Keratinocyte (primary cell): ENCODE data around the gene TJP2. TPM values are rescaled to one million over a fixed set of nuclear protein-coding genes. Genes with fewer than 3 reads are reported as not detected.
A peak's percentile ranks its signal among the peaks of the same experiment; 100 is the strongest.

Experiments used
- DNase-seq: peaks from one replicate; pipeline ENCODE4 v3.0.0-alpha.2; 2011; ENCODE audit warnings: low read depth, missing footprints, low spot score
- FAIRE-seq: peaks from 2 replicates; lab custom pipeline; 2011; peaks lifted over from hg19 to GRCh38; lab: Jason Lieb, UNC
- H2AFZ ChIP-seq: 2 replicates; pipeline ENCODE4 v1.6.0; 2012; ENCODE audit warnings: low read length, control low read depth, inconsistent platforms; ENCODE audit not compliant: control insufficient read depth
- H3K27ac ChIP-seq: 2 replicates; pipeline ENCODE4 v1.5.1; 2011; ENCODE audit warnings: low read length; ENCODE audit not compliant: control insufficient read depth, insufficient read depth
- H3K27me3 ChIP-seq: 3 replicates; pipeline ENCODE4 v1.6.0; 2011; ENCODE audit warnings: low read length; ENCODE audit not compliant: control insufficient read depth, insufficient read depth; ENCODE audit errors: extremely low read depth
- H3K36me3 ChIP-seq, 2 experiments: 2 replicates in 1 of 2; 3 replicates in 1 of 2; pipeline ENCODE4 v1.5.1; 2011; ENCODE audit warnings: low read length in 2 of 2, mild to moderate bottlenecking in 1 of 2; ENCODE audit not compliant: control insufficient read depth in 2 of 2, insufficient read depth in 2 of 2; ENCODE audit errors: extremely low read depth in 1 of 2
- H3K4me1 ChIP-seq: 3 replicates; pipeline ENCODE4 v1.5.1; 2011; ENCODE audit warnings: low read length; ENCODE audit not compliant: control insufficient read depth, insufficient read depth; ENCODE audit errors: extremely low read depth
- H3K4me2 ChIP-seq: 3 replicates; pipeline ENCODE4 v1.6.0; 2011; ENCODE audit warnings: low read depth, low read length; ENCODE audit not compliant: control insufficient read depth, insufficient read depth; ENCODE audit errors: extremely low read depth
- H3K4me3 ChIP-seq, 3 experiments: fragments of 200-600 bp in 1 of 3; sonication (generic) in 1 of 3; 2 replicates in 2 of 3; 3 replicates in 1 of 3; pipeline ENCODE4 v1.5.1; 2011 to 2016; ENCODE audit warnings: low read length in 3 of 3, mild to moderate bottlenecking in 3 of 3, control low read depth in 2 of 3, inconsistent platforms in 1 of 3, low read depth in 1 of 3, mixed read lengths in 1 of 3, mixed run types in 1 of 3, moderate library complexity in 1 of 3; ENCODE audit not compliant: control insufficient read depth in 2 of 3, insufficient read depth in 2 of 3; ENCODE audit errors: extremely low read depth in 1 of 3
- H3K79me2 ChIP-seq: 2 replicates; pipeline ENCODE4 v1.6.0; 2012; ENCODE audit warnings: low read length; ENCODE audit not compliant: control insufficient read depth, insufficient read depth
- H3K9ac ChIP-seq: 3 replicates; pipeline ENCODE4 v1.6.0; 2011; ENCODE audit warnings: low read length; ENCODE audit not compliant: control insufficient read depth, insufficient read depth; ENCODE audit errors: extremely low read depth
- H3K9me1 ChIP-seq: 3 replicates; pipeline ENCODE4 v1.6.0; 2011; ENCODE audit warnings: low read length; ENCODE audit not compliant: control insufficient read depth, insufficient read depth; ENCODE audit errors: extremely low read depth
- H3K9me3 ChIP-seq: 2 replicates; pipeline ENCODE4 v1.5.1; 2012; ENCODE audit warnings: low read depth, low read length; ENCODE audit not compliant: control insufficient read depth
- H4K20me1 ChIP-seq: 3 replicates; pipeline ENCODE4 v1.6.0; 2011; ENCODE audit warnings: low read length; ENCODE audit not compliant: control insufficient read depth, insufficient read depth; ENCODE audit errors: extremely low read depth
- EZH2 ChIP-seq: IDR thresholded peaks from one replicate; pipeline ENCODE4 v1.6.1; 2012; ENCODE audit warnings: inconsistent platforms, mild to moderate bottlenecking, low read length, moderate library complexity
- dilution Hi-C: fragments of 300-500 bp; cut with MboI; formaldehyde crosslinking; loops from one replicate; pipeline ENCODE4 v1.7.0; 2020; ENCODE audit warnings: low sequenced_read_pairs; ENCODE audit not compliant: extremely low pct_ligation_motif_present
- polyA plus RNA-seq, 5 experiments: library from polyadenylated mRNA; depleted of rRNA in 3 of 5; stranded (reverse) in 3 of 5; stranded (forward) in 1 of 5; unstranded in 1 of 5; fragments of >200 nt; gene quantifications; 1 replicate in 1 of 5; 2 replicates in 3 of 5; 3 replicates in 1 of 5; pipeline versions ENCODE4 v1.2.1 to v1.2.3, GENCODE V29; 2011 to 2012; ENCODE audit warnings: missing spikeins in 2 of 5, low read depth in 1 of 5, low replicate concordance in 1 of 5
- TF ChIP-seq, protein P1 (sequence below), 3 experiments: IDR thresholded peaks in 1 of 3; conservative IDR thresholded peaks in 1 of 3; optimal IDR thresholded peaks in 1 of 3; 2 replicates in 2 of 3; 3 replicates in 1 of 3; pipeline versions ENCODE3 to v1.5.1; 2011; ENCODE audit warnings: low read length in 3 of 3, mild to moderate bottlenecking in 3 of 3, moderate library complexity in 2 of 3, control low read depth in 1 of 3, inconsistent platforms in 1 of 3; ENCODE audit not compliant: insufficient read depth in 2 of 3; ENCODE audit errors: extremely low read depth in 1 of 3

The TJP2 gene
- polyA plus RNA-seq, 1 donor (not counting 4 experiments of a cell fraction or from before 2014, with no cell fraction given), result 74.8 TPM

DNA sequence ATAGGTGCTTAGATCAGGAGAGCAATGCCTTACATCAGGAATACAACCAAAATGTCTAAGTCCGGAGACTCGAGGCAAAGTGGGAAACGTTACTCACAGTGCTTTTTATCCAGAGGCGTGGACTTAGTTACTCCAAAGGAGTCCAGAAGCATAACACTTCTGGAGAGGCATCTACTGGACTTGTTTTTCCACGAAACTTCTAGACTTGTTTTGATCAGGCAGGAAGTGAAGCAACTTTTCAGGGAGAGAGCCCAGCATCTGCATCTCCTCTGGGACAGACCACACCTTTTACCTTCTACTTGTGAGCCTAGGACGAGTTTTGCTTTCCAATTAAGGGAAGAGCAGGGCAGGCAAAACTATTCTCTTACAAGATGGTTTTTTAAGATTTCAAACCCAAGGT is 1.2 kb upstream of the TJP2 start:
- dilution Hi-C loops, result no loop called here
- peak overlapping the region; percentile 100 for H3K27ac ChIP-seq
- FAIRE-seq (no peak), DNase-seq (no peak)
- H3K9me3 ChIP-seq, result no peaks in the 10 kb centered on the region
- no peaks in the 10 kb centered on the region for H3K36me3 ChIP-seq
- H3K9me1 ChIP-seq, result no peaks in the 10 kb centered on the region
- no peak for TF ChIP-seq EZH2
- TF ChIP-seq, protein P1, sequence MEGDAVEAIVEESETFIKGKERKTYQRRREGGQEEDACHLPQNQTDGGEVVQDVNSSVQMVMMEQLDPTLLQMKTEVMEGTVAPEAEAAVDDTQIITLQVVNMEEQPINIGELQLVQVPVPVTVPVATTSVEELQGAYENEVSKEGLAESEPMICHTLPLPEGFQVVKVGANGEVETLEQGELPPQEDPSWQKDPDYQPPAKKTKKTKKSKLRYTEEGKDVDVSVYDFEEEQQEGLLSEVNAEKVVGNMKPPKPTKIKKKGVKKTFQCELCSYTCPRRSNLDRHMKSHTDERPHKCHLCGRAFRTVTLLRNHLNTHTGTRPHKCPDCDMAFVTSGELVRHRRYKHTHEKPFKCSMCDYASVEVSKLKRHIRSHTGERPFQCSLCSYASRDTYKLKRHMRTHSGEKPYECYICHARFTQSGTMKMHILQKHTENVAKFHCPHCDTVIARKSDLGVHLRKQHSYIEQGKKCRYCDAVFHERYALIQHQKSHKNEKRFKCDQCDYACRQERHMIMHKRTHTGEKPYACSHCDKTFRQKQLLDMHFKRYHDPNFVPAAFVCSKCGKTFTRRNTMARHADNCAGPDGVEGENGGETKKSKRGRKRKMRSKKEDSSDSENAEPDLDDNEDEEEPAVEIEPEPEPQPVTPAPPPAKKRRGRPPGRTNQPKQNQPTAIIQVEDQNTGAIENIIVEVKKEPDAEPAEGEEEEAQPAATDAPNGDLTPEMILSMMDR (optimal IDR thresholded peaks at IDR 0.05 in 1 of 3, IDR thresholded peaks at IDR 0.05 in 1 of 3, conservative IDR thresholded peaks at IDR 0.05 in 1 of 3; ENCODE audit: extremely low read depth in 1 of 3, insufficient read depth in 2 of 3, low read length in 3 of 3), result no peak
- no peaks in the 10 kb centered on the region for H4K20me1 ChIP-seq
- peak overlapping the region; percentile 91 for H3K4me2 ChIP-seq
- no peak overlapping the region for H2AFZ ChIP-seq
- no peaks in the 10 kb centered on the region for H3K27me3 ChIP-seq
- peaks cover 44% of the 10 kb centered on the region for H3K79me2 ChIP-seq
- peak overlapping the region in 2 of 3 experiments; percentile 81 to 95 for H3K4me3 ChIP-seq
- peaks cover 70% of the 10 kb centered on the region for H3K4me1 ChIP-seq
- H3K9ac ChIP-seq, result peak overlapping the region; percentile 99

- H3K4me2 ChIP-seq, result peak overlapping the region; percentile 91
- DNase-seq (no peak), FAIRE-seq (no peak)
These were observed 583 bp upstream of the TJP2 start for GRCh38 chr9:69173497-69173890.

More at GRCh38 chr9:69173497-69173890, 583 bp upstream of the TJP2 start:
- peaks cover 76% of the 10 kb centered on the region for H3K4me1 ChIP-seq
- peaks cover 46% of the 10 kb centered on the region for H3K79me2 ChIP-seq
- dilution Hi-C loops, result no loop called here
- H3K9ac ChIP-seq, result peak overlapping the region; percentile 99
- peak overlapping the region; percentile 61 to 95 (median 81) for H3K4me3 ChIP-seq
- H2AFZ ChIP-seq, result no peak overlapping the region
- no peaks in the 10 kb centered on the region for H3K9me1 ChIP-seq
- H3K9me3 ChIP-seq, result no peaks in the 10 kb centered on the region
- H3K27me3 ChIP-seq, result no peaks in the 10 kb centered on the region
- no peak for TF ChIP-seq EZH2
- TF ChIP-seq, protein P1 (optimal IDR thresholded peaks at IDR 0.05 in 1 of 3, IDR thresholded peaks at IDR 0.05 in 1 of 3, conservative IDR thresholded peaks at IDR 0.05 in 1 of 3; ENCODE audit: extremely low read depth in 1 of 3, insufficient read depth in 2 of 3, low read length in 3 of 3), result no peak
- H3K36me3 ChIP-seq, result no peaks in the 10 kb centered on the region
- H3K27ac ChIP-seq, result peak overlapping the region; percentile 100
- H4K20me1 ChIP-seq, result no peaks in the 10 kb centered on the region
